Measurements from ENCODE around the gene TMEM151A.

Gene TMEM151A

GRCh38 chr11:66266378-66267038 is 25.2 kb upstream of the TMEM151A start:
- no peak for TF ChIP-seq CTCF (IDR thresholded peaks at IDR 0.05; ENCODE audit: control extremely low read depth, extremely low read depth, low read depth, missing control alignments)
- ChIA-PET CTCF (interaction anchor here (1.0 to 1.8 kb wide), 2 partner anchors 15 to 45 kb away, joined by 3 to 6 read pairs; no protein-coding TSS in a partner anchor), POLR2A (interaction anchor here (1.4 kb wide), 1 partner anchor 15 kb away, joined by 4 read pairs; no protein-coding TSS in a partner anchor)
- DNase-seq (ENCODE audit: extremely low spot score), result no peak

- ChIA-PET POLR2A (interaction anchor here (1.3 to 1.4 kb wide), 2 partner anchors 14 to 19 kb away, joined by 4 to 5 read pairs; no protein-coding TSS in a partner anchor), CTCF (interaction anchor here (2.2 kb wide), 1 partner anchor 45 kb away, joined by 10 read pairs; no protein-coding TSS in a partner anchor)
- no peak for DNase-seq (ENCODE audit: extremely low spot score)
- no peak for TF ChIP-seq CTCF (IDR thresholded peaks at IDR 0.05; ENCODE audit: control extremely low read depth, extremely low read depth, low read depth, missing control alignments)
Observed at GRCh38 chr11:66267039-66267378, 24.7 kb upstream of the TMEM151A start.

GRCh38 chr11:66267379-66268243 is 24.1 kb upstream of the TMEM151A start:
- CTCF ChIA-PET, result interaction anchor here (2.2 kb wide), 1 partner anchor 45 kb away, joined by 10 read pairs; no protein-coding TSS in a partner anchor
- TF ChIP-seq CTCF (IDR thresholded peaks at IDR 0.05; ENCODE audit: control extremely low read depth, extremely low read depth, low read depth, missing control alignments), result no peak
- peak; percentile 94 for DNase-seq (ENCODE audit: extremely low spot score)

GRCh38 chr11:66268244-66268951 is 23.3 kb upstream of the TMEM151A start, which contains the start of gene RAB1B:
Gene RAB1B (plus strand): TSS chr11:66268639. CDS start chr11:66268680, 41 bp downstream.
- POLR2A ChIA-PET, result interaction anchor here (1.0 to 1.4 kb wide), 3 partner anchors 13 to 21 kb away, joined by 3 to 5 read pairs (median 4); partner anchors contain the start of gene YIF1A
- CTCF ChIA-PET, result interaction anchor here (0.7 to 2.2 kb wide), 3 partner anchors 9 to 46 kb away, joined by 3 to 10 read pairs (median 3); no protein-coding TSS in a partner anchor

More at GRCh38 chr11:66267379-66268243, 24.1 kb upstream of the TMEM151A start:
- POLR2A ChIA-PET, result interaction anchor here (1.0 to 1.4 kb wide), 3 partner anchors 13 to 21 kb away, joined by 3 to 5 read pairs (median 4); partner anchors contain the start of gene YIF1A

More at GRCh38 chr11:66268244-66268951, 23.3 kb upstream of the TMEM151A start, which contains the start of gene RAB1B:
- TF ChIP-seq CTCF (IDR thresholded peaks at IDR 0.05; ENCODE audit: control extremely low read depth, extremely low read depth, low read depth, missing control alignments), result no peak
- peak; percentile 98 for DNase-seq (ENCODE audit: extremely low spot score)
